Trophoblast cell (in vitro differentiated cells and primary cell): ENCODE measurements around the gene ADAMTSL2. TPM values are rescaled to one million over a fixed set of nuclear protein-coding genes. Genes with fewer than 3 reads are reported as not detected.

Experiments used
- DNase-seq, 2 donors: peaks; one replicate each; pipeline ENCODE4 v3.0.0-alpha.2; 2016
- H2AFZ ChIP-seq: 2 replicates; pipeline ENCODE4 v1.6.1; 2013; ENCODE audit warnings: low read length, moderate library complexity, mild to moderate bottlenecking; ENCODE audit not compliant: insufficient read depth, poor library complexity
- H2AK5ac ChIP-seq: 2 replicates; pipeline ENCODE4 v1.6.1; 2013; ENCODE audit warnings: mild to moderate bottlenecking, low read length
- H2BK120ac ChIP-seq: 2 replicates; pipeline ENCODE4 v1.6.1; 2013; ENCODE audit warnings: low read length, mild to moderate bottlenecking, moderate library complexity; ENCODE audit not compliant: insufficient read depth, poor library complexity
- H2BK12ac ChIP-seq: 2 replicates; pipeline ENCODE4 v1.6.1; 2013; ENCODE audit warnings: mild to moderate bottlenecking, low read length, moderate library complexity
- H2BK5ac ChIP-seq: 2 replicates; pipeline ENCODE4 v1.6.1; 2013; ENCODE audit warnings: low read length, low read depth, moderate library complexity, mild to moderate bottlenecking; ENCODE audit not compliant: poor library complexity
- H3K14ac ChIP-seq: 2 replicates; pipeline ENCODE4 v1.6.1; 2013; ENCODE audit warnings: mild to moderate bottlenecking, low read length
- H3K18ac ChIP-seq: 2 replicates; pipeline ENCODE4 v1.6.1; 2013; ENCODE audit warnings: mild to moderate bottlenecking, low read length
- H3K23ac ChIP-seq: 2 replicates; pipeline ENCODE4 v1.6.1; 2013; ENCODE audit warnings: low read length
- H3K27ac ChIP-seq: 2 replicates; pipeline ENCODE4 v1.5.1; 2013; ENCODE audit warnings: low read depth, mild to moderate bottlenecking, inconsistent platforms, low read length, moderate library complexity
- H3K27me3 ChIP-seq: 2 replicates; pipeline ENCODE4 v1.6.1; 2013; ENCODE audit warnings: inconsistent platforms, mild to moderate bottlenecking, low read length, moderate library complexity; ENCODE audit not compliant: insufficient read depth
- H3K36me3 ChIP-seq, 2 experiments: 1 replicate in 1 of 2; 2 replicates in 1 of 2; pipeline ENCODE4 v1.6.1; 2013; ENCODE audit warnings: low read length in 2 of 2, mild to moderate bottlenecking in 2 of 2, moderate library complexity in 1 of 2; ENCODE audit not compliant: insufficient read depth in 2 of 2, control insufficient read depth in 1 of 2
- H3K4ac ChIP-seq: 2 replicates; pipeline ENCODE4 v1.6.1; 2013; ENCODE audit warnings: low read depth, mild to moderate bottlenecking, low read length, moderate library complexity
- H3K4me1 ChIP-seq, 2 experiments: 1 replicate in 1 of 2; 2 replicates in 1 of 2; pipeline ENCODE4 v1.6.1; 2013; ENCODE audit warnings: low read length in 2 of 2, mild to moderate bottlenecking in 2 of 2, moderate library complexity in 1 of 2; ENCODE audit not compliant: insufficient read depth in 2 of 2, control insufficient read depth in 1 of 2
- H3K4me2 ChIP-seq: 2 replicates; pipeline ENCODE4 v1.6.1; 2013; ENCODE audit warnings: inconsistent platforms, mild to moderate bottlenecking, low read length, moderate library complexity
- H3K4me3 ChIP-seq: 2 replicates; pipeline ENCODE4 v1.5.1; 2013; ENCODE audit warnings: mild to moderate bottlenecking, low read depth, low read length, inconsistent platforms
- H3K79me1 ChIP-seq: one replicate; pipeline ENCODE4 v1.6.1; 2013; ENCODE audit warnings: low read length
- H3K79me2 ChIP-seq: 2 replicates; pipeline ENCODE4 v1.6.1; 2013; ENCODE audit warnings: low read length, mild to moderate bottlenecking; ENCODE audit not compliant: control insufficient read depth, insufficient read depth, poor library complexity
- H3K9ac ChIP-seq: 2 replicates; pipeline ENCODE4 v1.6.1; 2013; ENCODE audit warnings: mild to moderate bottlenecking, low read length
- H3K9me3 ChIP-seq: 2 replicates; pipeline ENCODE4 v1.6.1; 2013; ENCODE audit warnings: low read depth, mild to moderate bottlenecking, control low read depth, inconsistent platforms, low read length; ENCODE audit not compliant: insufficient read depth
- H4K12ac ChIP-seq: 2 replicates; pipeline ENCODE4 v1.6.1; 2013; ENCODE audit warnings: low read depth, mild to moderate bottlenecking, low read length, moderate library complexity
- H4K8ac ChIP-seq: 2 replicates; pipeline ENCODE4 v1.6.1; 2013; ENCODE audit warnings: low read depth, mild to moderate bottlenecking, low read length, moderate library complexity
- H4K91ac ChIP-seq: one replicate; pipeline ENCODE4 v1.6.1; 2013; ENCODE audit warnings: low read depth, mild to moderate bottlenecking, low read length, moderate library complexity
- WGBS: extraction: QIAGEN DNeasy Blood & Tissue Kit; methylation state at CpG from one replicate; pipeline ENCODE4 v1.1.7; 2013; ENCODE audit warnings: missing lambda C conversion rate; ENCODE audit not compliant: insufficient read length, insufficient coverage; ENCODE audit errors: extremely low coverage; 5-methylcytosine and 5-hydroxymethylcytosine counted together
- polyA plus RNA-seq: library from polyadenylated mRNA; stranded (reverse); fragments of 200-250 nt; gene quantifications from 2 replicates; pipeline ENCODE4 v1.2.3, GENCODE V29; 2013

The ADAMTSL2 gene
- 5.9 and 6.2 TPM in 2 replicates for polyA plus RNA-seq

- H3K9me3 ChIP-seq: peaks cover 5% of the 10 kb centered on the region
- no CpG with 5 or more reads among the region's 70 CpGs for WGBS
- H3K4me3 ChIP-seq: peak within 1 kb of the TSS; percentile 60
- peak within 1 kb of the TSS; percentile 13 for H2BK120ac ChIP-seq
- no peak within 1 kb of the TSS for H2BK5ac ChIP-seq
- H3K36me3 ChIP-seq: peaks cover 0 to 5% of the 10 kb centered on the region in 2 experiments
- peaks cover 19 to 20% of the 10 kb centered on the region in 2 experiments for H3K4me1 ChIP-seq
- no peaks in the 10 kb centered on the region for H3K79me2 ChIP-seq
- H3K18ac ChIP-seq: peak within 1 kb of the TSS; percentile 36
- peak within 1 kb of the TSS; percentile 2 for H2AFZ ChIP-seq
- H3K23ac ChIP-seq: no peak within 1 kb of the TSS
- peak within 1 kb of the TSS; percentile 21 for H3K14ac ChIP-seq
- DNase-seq: no peak
- peak within 1 kb of the TSS; percentile 40 for H2AK5ac ChIP-seq
- peaks cover 4% of the 10 kb centered on the region for H3K79me1 ChIP-seq
- no peak within 1 kb of the TSS for H3K9ac ChIP-seq
- H3K4ac ChIP-seq: no peak within 1 kb of the TSS
- H3K27me3 ChIP-seq: no peaks in the 10 kb centered on the region
- H4K12ac ChIP-seq: no peak within 1 kb of the TSS
- peak within 1 kb of the TSS; percentile 56 for H4K91ac ChIP-seq
- H3K4me2 ChIP-seq: peak within 1 kb of the TSS; percentile 67
- peak within 1 kb of the TSS; percentile 18 for H4K8ac ChIP-seq
- H2BK12ac ChIP-seq: peak within 1 kb of the TSS; percentile 19
- H3K27ac ChIP-seq: peak within 1 kb of the TSS; percentile 4
Measured at GRCh38 chr9:133534346-133535291, at the start of gene ADAMTSL2. ADAMTSL2 (plus strand) TSS chr9:133534704; CDS start chr9:133536713, 2,009 bp downstream.

GRCh38 chr9:133485531-133486260, 48.8 kb upstream of the ADAMTSL2 start:
- Histone ChIP-seq H2BK12ac (no peak overlapping the region), H2AFZ (no peak overlapping the region), H3K9ac (no peak overlapping the region), H2BK5ac (no peak overlapping the region), H3K4me2 (no peak overlapping the region), H2BK120ac (no peak overlapping the region), H3K36me3 (no peaks in the 10 kb centered on the region), H3K27me3 (no peaks in the 10 kb centered on the region), H3K14ac (no peak overlapping the region), H3K23ac (no peak overlapping the region), H3K79me1 (no peaks in the 10 kb centered on the region), H4K12ac (no peak overlapping the region), H3K79me2 (no peaks in the 10 kb centered on the region), H3K27ac (no peak overlapping the region), H4K8ac (no peak overlapping the region), H3K9me3 (peaks cover 2% of the 10 kb centered on the region), H3K18ac (no peak overlapping the region), H3K4ac (no peak overlapping the region), H3K4me3 (no peak overlapping the region), H3K4me1 (peaks cover 0 to 7% of the 10 kb centered on the region in 2 experiments), H4K91ac (no peak overlapping the region), H2AK5ac (no peak overlapping the region)
- no CpG with 5 or more reads among the region's 25 CpGs for WGBS
- no peak for DNase-seq

- Histone ChIP-seq H2BK120ac (no peak overlapping the region), H3K27ac (no peak overlapping the region), H3K4me1 (peaks cover 0 to 7% of the 10 kb centered on the region in 2 experiments), H3K4ac (no peak overlapping the region), H4K8ac (no peak overlapping the region), H4K12ac (no peak overlapping the region), H3K18ac (no peak overlapping the region), H3K4me2 (no peak overlapping the region), H2AK5ac (no peak overlapping the region), H3K9ac (no peak overlapping the region), H4K91ac (no peak overlapping the region), H3K36me3 (no peaks in the 10 kb centered on the region), H2BK12ac (no peak overlapping the region), H3K79me2 (no peaks in the 10 kb centered on the region), H2AFZ (no peak overlapping the region), H3K9me3 (peaks cover 2% of the 10 kb centered on the region), H3K27me3 (no peaks in the 10 kb centered on the region), H3K23ac (no peak overlapping the region), H3K14ac (no peak overlapping the region), H3K4me3 (no peak overlapping the region), H2BK5ac (no peak overlapping the region), H3K79me1 (no peaks in the 10 kb centered on the region)
- WGBS: no CpG with 5 or more reads among the region's 8 CpGs
- DNase-seq: no peak
Measured at GRCh38 chr9:133487331-133487725, 47.2 kb upstream of the ADAMTSL2 start.

- Histone ChIP-seq H3K9ac (no peak overlapping the region), H2BK120ac (no peak overlapping the region), H2BK12ac (no peak overlapping the region), H3K9me3 (no peaks in the 10 kb centered on the region), H3K4me1 (peaks cover 0 to 7% of the 10 kb centered on the region in 2 experiments), H3K4ac (peak overlapping the region; percentile 13), H4K12ac (no peak overlapping the region), H3K14ac (peak overlapping the region; percentile 32), H4K91ac (peak overlapping the region; percentile 59), H3K23ac (no peak overlapping the region), H3K79me2 (no peaks in the 10 kb centered on the region), H2AFZ (no peak overlapping the region), H3K79me1 (no peaks in the 10 kb centered on the region), H2BK5ac (no peak overlapping the region), H3K4me3 (no peak overlapping the region), H3K18ac (no peak overlapping the region), H3K27me3 (no peaks in the 10 kb centered on the region), H3K27ac (no peak overlapping the region), H4K8ac (no peak overlapping the region), H2AK5ac (no peak overlapping the region), H3K4me2 (no peak overlapping the region), H3K36me3 (no peaks in the 10 kb centered on the region)
- no CpG with 5 or more reads among the region's 18 CpGs for WGBS
- no peak for DNase-seq
Measured at GRCh38 chr9:133488686-133489252, 45.7 kb upstream of the ADAMTSL2 start.
